Measurements from ENCODE around the gene TEX54.
"Not testable (repeated sequence)": the region's sequence is repeated elsewhere in the genome, so short reads cannot be mapped to it uniquely, and the experiment has no call there.

Gene TEX54

DNA sequence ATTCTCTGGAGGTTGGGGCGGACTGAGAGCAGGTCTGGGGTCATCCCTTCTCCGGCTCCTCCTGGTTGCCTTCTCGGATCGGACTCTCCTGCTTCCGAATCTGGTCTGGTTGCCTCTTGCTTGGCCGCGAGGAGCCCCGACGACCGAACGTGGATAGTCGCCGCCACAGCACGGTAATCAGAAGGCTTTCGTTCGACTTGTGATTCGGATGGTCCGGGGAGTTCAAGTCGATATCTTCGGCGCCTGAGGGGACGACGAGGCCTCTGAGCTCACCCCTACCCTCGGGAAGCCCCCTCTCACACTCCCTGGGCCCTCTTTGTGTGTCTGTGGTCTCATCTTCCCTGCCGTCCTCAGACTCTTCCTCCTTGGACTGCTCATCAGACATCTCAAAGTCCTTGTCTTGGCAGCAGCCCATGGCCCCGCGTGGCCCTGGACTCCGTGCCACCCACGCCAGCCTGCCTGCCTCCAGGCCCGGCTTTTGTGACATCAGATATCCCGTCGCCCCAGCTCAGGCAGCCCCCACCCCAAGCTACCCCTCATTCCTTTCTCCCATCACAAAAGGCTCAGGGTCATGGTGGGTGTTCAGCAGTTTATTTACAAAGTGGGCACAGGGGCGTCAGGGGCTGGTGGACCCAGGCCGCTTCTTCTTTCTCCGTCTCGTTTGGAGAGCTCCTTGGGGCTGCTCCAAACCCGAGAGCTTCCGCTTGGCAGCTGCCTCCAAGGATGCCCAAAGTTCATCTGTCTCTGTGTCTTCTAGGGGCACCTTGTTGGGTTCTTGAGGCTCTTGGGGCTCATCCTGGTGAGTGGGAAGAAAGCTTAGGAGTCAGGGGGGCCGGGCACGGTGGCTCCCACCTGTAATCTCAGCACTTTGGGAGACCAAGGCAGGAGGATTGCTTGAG is at the start of gene TEX54:
TEX54 (minus strand) TSS at position 506 of the 899 bp plus-strand sequence.
- DNase-seq, result no peak

DNA sequence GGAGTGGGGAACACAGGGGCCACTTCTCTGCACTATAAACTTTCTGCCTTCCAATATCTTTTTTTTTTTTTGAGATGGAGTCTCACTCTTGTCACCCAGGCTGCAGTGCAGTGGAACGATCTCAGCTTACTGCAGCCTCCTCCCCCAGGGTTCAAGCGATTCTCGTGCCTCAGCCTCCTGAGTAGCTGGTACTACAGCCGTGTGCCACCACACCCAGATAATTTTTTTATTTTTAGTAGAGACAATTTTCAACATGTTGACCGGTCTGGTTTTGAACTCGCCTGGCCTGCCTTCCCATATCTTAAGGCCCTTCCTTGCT is 49.7 kb upstream of the TEX54 start:
- no peak for DNase-seq

DNA sequence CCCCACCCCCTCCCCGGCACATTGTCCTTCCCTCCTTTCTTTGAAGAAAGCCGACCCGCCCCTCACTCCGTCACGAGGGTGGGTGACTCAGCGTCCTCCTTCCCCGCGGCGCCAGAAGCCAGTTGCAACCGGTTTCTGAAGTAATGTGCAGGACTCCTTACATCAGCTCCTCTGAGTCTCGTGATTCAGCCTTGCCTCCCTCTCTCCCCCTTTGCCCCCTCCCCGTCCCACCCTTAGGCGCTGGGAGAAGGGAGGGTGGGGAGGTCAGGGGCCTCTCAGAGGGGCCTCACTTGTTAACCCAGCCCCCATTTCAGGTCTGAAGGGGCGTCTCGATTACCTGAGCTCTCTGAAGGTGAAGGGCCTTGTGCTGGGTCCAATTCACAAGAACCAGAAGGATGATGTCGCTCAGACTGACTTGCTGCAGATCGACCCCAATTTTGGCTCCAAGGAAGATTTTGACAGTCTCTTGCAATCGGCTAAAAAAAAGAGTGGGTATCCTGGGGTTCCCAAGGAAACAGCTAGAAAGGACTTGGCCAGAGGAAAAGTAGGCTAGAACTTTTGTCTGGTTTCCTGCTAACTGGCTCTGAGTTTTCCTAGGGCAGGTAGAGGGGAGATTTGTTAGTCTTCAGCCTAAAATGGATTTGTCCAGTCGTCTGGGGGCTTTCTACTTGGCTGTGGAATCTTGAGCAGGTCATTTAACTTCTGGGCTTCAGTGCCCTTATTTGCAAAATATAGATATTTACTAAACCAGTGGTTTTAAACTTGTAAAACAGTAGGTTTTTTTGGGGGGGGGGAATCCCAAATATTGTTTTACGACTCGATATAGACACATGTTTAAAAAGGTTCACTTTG is 49.2 kb upstream of the TEX54 start:
- no peak for DNase-seq

DNA sequence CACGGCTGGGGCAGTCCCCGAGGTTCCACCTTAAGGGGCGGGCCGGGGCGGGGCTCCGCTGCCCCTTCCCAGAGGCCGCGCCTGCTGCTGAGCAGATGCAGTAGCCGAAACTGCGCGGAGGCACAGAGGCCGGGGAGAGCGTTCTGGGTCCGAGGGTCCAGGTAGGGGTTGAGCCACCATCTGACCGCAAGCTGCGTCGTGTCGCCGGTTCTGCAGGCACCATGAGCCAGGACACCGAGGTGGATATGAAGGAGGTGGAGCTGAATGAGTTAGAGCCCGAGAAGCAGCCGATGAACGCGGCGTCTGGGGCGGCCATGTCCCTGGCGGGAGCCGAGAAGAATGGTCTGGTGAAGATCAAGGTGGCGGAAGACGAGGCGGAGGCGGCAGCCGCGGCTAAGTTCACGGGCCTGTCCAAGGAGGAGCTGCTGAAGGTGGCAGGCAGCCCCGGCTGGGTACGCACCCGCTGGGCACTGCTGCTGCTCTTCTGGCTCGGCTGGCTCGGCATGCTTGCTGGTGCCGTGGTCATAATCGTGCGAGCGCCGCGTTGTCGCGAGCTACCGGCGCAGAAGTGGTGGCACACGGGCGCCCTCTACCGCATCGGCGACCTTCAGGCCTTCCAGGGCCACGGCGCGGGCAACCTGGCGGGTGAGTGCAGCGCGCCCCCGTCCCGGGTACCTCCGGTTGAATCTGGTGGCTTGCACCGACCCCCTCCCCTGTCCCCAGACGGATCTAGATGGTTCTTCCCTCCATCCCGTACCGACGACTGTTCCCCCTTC is 48.4 kb upstream of the TEX54 start, which contains the start of gene SLC3A2:
SLC3A2 (plus strand) TSS at position 94 of the 776 bp plus-strand sequence; CDS start at position 222, 128 bp downstream.
- DNase-seq, result peak; percentile 52

DNA sequence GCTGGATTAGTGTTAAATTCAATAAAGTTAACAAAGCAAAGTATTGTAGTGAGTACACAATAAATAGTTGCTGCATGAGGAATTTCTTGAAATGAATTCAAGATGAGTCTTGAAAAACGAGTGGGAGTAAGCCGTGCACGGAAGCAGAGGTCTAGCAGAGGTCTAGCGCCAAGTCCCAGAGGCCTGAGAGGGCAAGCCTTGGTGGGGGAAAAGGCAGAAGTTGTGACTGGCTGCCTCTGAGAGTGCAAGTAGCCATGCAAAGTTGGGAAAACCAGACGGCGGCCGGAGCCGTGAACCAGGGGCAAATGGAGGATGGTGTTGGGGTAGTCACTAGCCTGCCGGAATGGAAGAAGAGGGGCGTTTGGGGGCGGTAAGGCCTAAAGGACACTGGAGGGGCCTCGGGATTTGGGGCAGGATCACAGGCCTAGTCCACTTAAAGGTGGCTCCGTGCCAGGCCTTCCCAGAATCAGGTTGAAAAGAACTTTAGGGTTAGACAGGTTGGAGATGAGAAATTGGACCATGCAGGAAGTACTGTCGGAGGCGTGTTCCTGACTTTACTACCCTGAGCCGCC is 47.7 kb upstream of the TEX54 start:
- DNase-seq, result no peak

DNA sequence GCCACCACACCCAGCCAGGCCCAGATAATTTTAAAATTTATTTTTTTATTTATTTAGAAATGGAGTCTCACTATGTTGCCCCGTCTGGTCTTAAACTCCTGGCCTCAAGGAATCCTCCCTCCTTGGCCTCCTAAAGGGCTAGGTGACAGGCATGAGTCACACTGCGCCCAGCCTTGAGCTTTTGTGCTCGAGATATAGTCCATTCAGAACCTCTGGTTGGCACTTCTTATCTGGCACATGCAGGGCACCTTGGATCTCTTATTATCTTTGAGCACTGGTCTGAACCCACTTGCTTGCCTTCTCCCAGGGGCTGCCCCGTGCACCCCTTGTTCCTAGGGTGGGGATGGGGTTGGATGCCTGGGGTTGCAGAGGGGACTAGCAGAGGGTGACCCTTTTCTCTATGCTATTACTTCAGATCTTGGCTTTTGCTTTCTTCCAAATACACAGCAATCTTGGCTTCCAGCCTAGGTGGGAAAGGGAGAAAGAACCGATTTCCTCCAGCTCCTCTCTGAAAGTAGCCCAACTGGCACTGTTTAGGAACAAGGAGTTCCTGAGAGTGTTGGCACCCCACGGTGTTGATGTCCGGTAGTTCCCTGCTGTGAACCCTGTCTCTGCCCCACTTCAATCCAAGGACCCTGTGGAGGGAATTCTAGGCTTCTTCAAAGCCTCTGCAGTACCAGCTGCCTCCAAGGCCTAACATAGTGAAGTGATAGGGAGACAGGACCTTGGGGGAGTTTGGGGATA is 46.8 kb upstream of the TEX54 start:
- no peak for DNase-seq

DNA sequence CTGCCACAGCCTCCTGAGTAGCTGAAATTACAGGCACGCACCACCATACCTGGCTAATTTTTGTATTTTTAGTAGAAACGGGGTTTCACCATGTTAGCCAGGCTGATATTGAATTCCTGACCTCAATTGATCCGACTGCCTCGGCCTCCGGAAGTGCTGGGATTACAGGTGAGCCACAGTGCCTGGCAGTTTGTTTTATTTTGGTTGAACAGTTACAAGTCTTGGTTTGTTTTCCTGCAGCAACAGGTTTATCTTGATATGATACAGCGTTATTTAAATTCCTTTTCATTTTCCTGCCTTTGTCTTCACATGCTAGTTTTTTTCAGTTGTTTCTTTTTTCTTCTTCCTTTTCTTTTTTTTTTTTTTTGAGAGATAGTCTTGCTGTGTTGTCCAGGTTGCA is 44.1 kb upstream of the TEX54 start:
- DNase-seq, result no peak

DNA sequence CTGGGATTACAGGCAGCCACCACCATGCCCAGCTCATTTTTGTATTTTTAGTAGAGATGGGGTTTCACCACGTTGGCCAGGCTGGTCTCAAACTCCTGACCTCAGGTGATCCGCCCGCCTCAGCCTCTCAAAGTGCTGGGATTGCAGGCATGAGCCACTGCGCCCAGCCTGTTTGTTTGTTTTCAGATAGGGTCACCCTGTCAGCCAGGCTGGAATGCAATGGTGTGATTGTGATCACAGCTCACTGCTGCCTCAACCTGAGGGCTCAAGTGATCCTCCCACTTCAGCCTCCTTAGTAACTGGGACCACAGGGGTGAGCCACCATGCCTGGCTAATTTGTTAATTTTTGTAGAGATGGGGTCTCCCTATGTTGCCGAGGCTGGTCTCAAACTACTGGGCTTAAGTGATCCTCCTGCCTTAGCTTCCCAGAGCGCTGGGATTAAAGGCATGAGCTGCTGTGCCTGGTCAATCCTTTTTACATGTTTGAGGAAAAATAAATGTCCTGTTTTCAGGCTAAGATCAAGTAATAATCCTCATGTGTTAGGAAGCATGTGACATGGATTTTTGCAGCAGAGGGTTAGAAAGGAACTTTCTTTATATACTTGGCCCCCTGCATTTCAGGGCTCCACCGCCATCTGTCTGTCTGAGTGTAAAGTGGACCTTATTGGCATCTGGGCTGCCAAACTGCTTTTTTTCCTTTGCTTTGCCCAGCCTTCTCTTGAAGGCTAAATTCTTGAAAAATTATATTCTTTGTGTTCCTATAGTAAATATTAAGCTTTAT is 43.2 kb upstream of the TEX54 start:
- DNase-seq, result no peak

DNA sequence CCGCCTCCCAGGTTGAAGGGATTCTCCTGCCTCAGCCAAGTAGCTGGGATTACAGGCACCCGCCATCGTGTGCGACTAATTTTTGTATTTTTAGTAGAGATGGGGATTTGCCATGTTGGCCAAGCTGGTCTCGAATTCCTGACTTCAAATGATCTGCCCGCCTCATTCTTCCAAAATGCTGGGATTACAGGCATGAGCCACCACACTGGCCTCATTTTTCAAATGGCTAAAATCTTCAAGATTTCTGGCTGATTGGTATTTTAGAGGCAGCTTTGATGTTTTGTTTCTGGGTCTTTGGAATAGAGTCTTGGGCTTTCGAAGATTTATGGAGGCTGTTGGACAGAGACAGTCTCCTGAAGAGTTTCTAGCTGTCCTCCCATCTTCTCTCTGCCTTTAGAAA is 42.2 kb upstream of the TEX54 start:
- DNase-seq, result no peak

DNA sequence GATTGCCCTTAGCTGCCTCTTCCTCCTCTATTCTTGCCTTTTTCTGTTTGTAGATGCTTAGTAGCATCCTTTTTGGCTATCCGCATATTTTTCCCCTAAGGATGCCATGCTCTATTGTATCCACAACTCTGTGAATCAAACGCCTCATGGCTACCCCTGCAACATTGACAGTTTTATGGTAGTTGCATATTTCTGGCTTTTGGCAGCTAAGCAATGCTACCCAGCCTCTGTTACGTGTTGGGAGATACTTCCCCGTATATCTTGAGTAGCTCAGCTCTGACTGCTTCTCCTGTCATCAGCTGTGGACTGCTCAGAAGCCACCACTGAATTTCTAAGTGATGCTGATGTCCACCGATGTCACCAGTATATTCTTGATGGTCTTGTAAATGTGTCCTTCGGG is 33.0 kb upstream of the TEX54 start:
- DNase-seq, result no peak

DNA sequence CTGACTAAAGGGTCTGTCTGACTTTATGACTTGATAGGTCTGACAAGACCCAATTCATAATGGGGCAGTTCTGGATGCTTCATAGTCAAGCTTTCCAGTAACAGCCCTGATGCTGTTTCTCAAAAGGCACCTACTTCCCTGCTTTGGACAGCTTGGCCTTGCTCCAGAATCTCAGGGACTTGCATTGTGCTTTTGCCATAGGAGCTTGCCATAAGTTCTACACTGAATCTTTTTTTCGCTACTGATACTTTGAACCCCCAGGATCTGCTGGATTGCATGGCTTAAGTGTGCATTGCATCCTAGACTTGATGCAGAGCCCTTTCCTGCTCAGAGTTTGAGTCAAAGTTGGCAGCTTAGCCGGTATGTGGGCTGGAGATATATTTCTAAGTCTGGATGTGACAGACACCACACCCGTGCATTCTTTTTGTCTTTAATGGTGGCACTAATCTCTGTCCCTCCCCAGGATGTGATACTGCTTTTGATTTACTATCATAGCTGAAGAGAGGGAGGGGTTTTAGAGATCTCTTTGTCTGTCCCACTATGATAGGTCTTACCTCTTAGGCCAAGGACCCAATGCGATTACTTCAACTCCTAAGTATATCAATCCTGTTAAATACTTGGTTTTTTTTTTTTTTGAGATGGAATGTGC is 31.2 kb upstream of the TEX54 start:
- DNase-seq, result no peak

DNA sequence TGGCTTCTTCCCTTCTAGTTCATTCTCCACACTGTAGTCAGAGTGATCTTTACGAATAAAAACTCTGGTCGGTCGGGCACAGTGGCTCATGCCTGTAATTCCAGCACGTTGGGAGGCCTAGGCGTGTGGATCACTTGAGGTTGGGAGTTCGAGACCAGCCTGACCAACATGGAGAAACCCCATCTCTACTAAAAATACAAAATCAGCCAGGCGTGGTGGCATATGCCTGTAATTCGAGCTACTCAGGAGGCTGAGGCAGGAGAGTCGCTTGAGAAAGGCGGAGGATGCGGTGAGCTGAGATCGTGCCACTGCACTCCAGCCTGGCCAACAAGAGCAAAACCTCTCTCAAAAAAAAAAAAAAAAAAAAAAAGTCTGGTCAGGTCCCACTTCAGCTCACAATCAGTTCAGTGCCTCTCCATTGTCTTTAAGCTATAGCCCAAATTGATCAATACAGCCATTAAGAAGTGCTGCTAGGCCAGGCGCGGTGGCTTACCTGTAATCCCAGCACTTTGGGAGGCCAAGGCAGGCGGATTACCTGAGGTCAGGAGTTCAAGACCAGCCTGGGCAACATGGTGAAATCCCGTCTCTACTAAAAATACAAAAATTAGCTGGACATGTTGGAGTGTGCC is 29.0 kb upstream of the TEX54 start:
- DNase-seq, result not testable (repeated sequence)

DNA sequence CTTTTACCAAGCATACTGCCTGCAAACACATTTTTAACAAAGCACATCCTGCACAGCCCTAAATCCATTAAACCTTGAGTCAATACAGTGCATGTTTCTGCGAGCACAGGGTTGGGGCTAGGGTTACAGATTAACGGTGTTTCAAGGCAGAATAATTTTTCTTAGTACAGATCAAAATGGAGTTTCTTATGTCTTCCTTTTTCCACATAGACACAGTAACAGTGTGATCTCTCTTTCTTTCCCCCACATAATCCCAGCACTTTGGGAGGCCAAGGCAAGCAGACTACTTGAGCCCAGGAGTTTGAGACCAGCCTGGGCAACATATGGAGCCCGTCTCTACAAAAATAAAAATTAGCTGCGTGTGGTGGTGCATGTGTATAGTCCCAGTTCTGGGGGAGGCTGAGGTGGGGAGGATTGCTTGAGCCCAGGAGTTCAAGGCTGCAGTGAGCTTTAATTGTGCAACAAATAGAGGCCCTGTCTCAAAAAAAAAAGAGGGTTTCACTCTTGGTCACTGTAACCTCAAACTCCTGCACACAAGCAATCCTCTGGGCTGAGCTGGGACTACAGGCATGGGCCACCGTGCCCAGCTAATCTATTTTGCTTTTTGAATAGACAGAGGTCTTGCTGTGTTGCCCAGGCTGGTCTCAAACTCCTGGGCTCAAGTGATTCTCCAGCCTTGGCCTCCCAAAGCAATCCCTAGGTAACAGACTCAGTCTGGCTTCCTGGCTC is 28.4 kb upstream of the TEX54 start:
- no peak for DNase-seq

DNA sequence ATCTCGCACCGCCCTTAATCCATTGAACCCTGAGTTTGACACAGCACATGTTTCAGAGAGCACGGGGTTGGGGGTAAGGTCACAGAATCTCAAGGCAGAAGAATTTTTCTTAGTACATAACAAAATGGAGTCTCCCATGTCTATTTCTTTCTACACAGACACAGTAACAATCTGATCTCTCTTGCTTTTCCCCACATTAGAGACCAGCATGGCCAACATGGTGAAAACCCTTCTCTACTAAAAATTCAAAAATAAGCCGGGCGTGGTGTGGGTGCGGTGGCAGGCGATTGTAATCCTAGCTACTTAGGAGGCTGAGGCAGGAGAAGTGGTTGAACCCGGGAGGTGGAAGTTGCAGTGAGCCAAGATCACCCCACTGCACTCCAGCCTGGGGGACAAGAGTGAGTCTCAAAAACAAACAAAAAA is 26.7 kb upstream of the TEX54 start:
- not testable (repeated sequence) for DNase-seq

DNA sequence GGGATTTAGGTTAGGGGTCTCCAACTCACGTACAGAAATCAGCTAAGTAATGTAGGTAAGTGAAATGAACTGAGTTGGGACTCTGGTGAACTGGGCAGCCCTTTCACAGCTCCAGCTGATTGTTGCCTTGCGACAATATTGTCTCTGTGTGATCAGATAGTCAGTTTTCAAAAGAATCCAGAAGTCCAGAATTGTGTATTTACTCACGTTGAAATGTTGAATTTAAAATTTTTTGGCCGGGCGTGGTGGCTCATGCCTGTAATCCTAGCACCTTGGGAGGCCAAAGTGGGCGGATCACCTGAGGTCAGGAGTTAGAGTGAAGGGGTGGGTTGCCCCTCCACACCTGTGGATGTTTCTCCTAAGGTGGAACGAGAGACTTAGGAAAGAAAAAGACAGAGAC is 25.6 kb upstream of the TEX54 start:
- DNase-seq, result no peak

DNA sequence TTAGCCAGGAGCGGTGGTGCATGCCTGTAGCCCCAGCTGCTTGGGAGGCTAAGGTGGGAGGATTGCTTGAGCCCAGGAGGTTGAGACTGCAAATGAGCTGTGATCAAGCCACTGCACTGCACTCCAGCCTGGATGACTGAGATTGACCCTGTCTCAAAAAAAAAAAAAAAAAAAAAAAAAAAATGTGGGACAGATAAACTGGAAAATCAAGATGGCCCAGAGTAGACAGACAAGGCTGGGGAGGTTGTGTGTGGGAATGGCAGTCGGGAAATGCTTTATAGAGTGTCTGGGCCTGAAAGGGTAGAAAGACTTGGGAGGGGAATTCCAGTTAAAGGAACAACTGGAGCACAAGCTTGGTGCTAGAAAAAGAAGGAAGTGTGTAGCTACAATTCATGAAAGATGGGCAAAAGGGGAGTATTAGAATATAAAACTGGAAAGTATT is 24.9 kb upstream of the TEX54 start:
- DNase-seq, result no peak

DNA sequence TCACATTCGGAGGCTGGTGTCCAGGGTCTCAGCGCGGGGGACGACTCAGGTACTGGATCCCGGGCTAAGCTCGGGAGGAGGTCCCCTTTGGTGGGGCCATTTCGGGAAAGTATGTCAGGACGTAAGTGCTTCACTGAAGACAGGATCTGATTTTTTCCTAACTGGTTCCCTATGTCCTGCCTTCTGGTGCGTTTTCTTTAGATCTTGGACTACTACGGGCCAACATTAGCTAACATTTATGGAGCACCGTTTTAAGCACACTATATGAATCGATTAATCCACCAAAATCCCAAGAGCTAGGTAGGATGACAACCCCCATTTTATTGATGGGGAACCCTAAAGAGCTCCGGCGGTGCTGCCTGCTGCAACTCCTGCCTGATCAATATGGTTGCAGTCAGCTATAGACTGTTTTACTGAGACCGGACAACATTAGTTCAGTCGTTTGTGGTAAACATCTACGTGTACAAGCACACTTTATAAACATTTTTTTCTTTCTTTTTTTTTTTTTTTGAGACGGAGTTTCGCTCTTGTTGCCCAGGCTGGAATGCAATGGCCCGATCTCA is 23.8 kb upstream of the TEX54 start:
- no peak for DNase-seq

DNA sequence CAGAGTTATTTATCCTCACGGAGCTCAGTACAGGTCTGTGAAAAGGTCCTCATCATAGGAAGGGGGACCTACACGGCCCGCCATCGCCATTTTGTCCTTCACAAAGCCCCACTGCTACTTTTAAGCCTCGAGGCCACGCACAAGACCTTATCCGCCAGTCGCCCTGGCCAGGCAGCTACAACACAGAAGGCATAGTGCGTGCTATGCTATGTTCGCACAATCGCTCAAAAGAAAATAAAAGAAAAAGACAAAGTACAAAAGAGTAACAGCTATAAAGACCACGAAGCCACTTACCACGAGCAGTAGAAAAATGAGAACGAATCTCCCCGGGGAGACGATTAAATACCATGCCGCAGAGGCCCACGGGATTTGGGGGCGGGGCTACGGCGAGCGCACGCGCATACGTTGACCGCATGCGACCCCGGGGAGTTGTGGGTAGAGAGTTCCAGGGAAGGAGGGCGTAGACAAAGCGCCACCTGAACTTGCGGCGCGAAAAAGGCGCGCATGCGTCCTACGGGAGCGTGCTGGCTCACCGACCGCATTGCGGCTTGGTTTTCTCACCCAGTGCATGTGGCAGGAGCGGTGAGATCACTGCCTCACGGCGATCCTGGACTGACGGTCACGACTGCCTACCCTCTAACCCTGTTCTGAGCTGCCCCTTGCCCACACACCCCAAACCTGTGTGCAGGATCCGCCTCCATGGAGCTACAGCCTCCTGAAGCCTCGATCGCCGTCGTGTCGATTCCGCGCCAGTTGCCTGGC is 23.1 kb upstream of the TEX54 start:
- peak; percentile 90 for DNase-seq

Measured in NCI-H1694 (cell line).